GM21619 (cell line): ENCODE results near the gene DENND1A.

ENCODE experiments used
- ATAC-seq: cut with Tn5 transposase; IDR thresholded peaks from one replicate; pipeline ENCODE4 v1.9.1; 2021; ENCODE audit not compliant: unreplicated experiment

Gene DENND1A

GRCh38 chr9:123511326-123512277 is 418.3 kb downstream of the DENND1A start:
- ATAC-seq = no peak

GRCh38 chr9:123509646-123510045 is 420.3 kb downstream of the DENND1A start:
- ATAC-seq = no peak

- ATAC-seq = no peak
These were observed 421.9 kb downstream of the DENND1A start for GRCh38 chr9:123508048-123508447.

GRCh38 chr9:123505496-123505895 is 424.4 kb downstream of the DENND1A start:
- no peak for ATAC-seq

- ATAC-seq = no peak
These were observed 429.6 kb downstream of the DENND1A start for GRCh38 chr9:123500336-123500735.

- no peak for ATAC-seq
These were observed 432.1 kb downstream of the DENND1A start for GRCh38 chr9:123497830-123498229.

- no peak for ATAC-seq
These were observed 434.2 kb downstream of the DENND1A start for GRCh38 chr9:123495731-123496130.

GRCh38 chr9:123493627-123494026 is 436.3 kb downstream of the DENND1A start:
- ATAC-seq = no peak

- no peak for ATAC-seq
These were observed 439.2 kb downstream of the DENND1A start for GRCh38 chr9:123490688-123491087.

- no peak for ATAC-seq
These were observed 441.1 kb downstream of the DENND1A start for GRCh38 chr9:123488722-123489321.

- ATAC-seq = no peak
These were observed 441.9 kb downstream of the DENND1A start for GRCh38 chr9:123487944-123488548.

GRCh38 chr9:123486431-123486830 is 443.5 kb downstream of the DENND1A start:
- ATAC-seq = no peak

GRCh38 chr9:123485216-123485615 is 444.7 kb downstream of the DENND1A start:
- no peak for ATAC-seq

- ATAC-seq = no peak
These were observed 445.8 kb downstream of the DENND1A start for GRCh38 chr9:123484130-123484529.

- ATAC-seq = no peak
These were observed 446.6 kb downstream of the DENND1A start for GRCh38 chr9:123483191-123483803.

GRCh38 chr9:123482295-123482968 is 447.5 kb downstream of the DENND1A start:
- no peak for ATAC-seq

GRCh38 chr9:123481209-123481865 is 448.6 kb downstream of the DENND1A start:
- no peak for ATAC-seq

GRCh38 chr9:123480791-123481190 is 449.1 kb downstream of the DENND1A start:
- ATAC-seq = no peak

GRCh38 chr9:123480096-123480495 is 449.8 kb downstream of the DENND1A start:
- ATAC-seq = no peak

- no peak for ATAC-seq
These were observed 450.8 kb downstream of the DENND1A start for GRCh38 chr9:123478967-123479602.
